ENCODE results near the gene SPATA31D3.
"Not testable (repeated sequence)": the region's sequence is repeated elsewhere in the genome, so short reads cannot be mapped to it uniquely, and the experiment has no call there.

The SPATA31D3 gene

GRCh38 chr9:81980568-81980967, 37.3 kb downstream of the SPATA31D3 start:
- no peak for DNase-seq

GRCh38 chr9:81981883-81982282, 38.6 kb downstream of the SPATA31D3 start:
- DNase-seq: no peak

- DNase-seq: no peak
Measured at GRCh38 chr9:81984928-81985327, 41.6 kb downstream of the SPATA31D3 start.

DNA sequence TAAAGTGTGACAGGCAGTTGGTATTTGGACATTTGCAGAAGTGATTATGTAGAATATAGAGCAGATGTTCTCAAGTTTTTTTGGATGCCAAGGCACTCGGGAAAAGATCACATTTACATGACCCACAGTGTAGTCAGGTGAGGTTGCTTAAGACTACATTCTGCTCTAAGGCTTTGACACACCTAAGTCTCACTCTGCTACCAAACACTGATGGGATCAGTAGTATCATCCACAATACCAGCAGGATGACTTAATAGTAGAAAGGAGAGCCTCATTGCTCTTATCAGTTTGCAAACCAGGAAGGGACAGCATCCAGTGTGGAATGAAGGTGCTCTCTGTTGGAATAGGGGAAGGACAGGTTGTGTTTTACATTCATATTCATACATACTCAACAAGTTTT, 42.8 kb downstream of the SPATA31D3 start:
- no peak for DNase-seq

DNA sequence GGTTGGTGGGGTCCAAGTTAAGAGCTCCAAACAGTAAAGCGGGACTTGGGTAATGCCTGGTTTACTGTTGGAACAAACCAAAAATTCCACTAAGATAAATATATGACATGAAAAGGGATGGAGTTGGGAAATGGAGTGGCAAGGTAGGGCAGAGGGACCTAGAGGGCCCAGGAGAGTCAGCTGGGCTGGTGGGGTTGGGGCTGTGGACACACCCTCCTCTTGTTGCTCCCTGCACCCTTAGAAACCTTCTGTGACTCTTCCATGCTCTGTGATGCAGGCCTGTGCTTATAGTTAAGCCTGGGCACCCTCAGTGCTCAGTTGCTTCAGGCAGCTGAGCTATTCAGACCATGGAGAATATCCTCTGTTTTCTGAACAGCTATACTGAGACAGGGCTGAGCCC, 45.2 kb downstream of the SPATA31D3 start, which contains the start of gene SPATA31D1:
TSS of gene SPATA31D1 (plus strand) at position 301 of the 400 bp plus-strand sequence. CDS start at position 348, 47 bp downstream.
- not testable (repeated sequence) for DNase-seq

DNA sequence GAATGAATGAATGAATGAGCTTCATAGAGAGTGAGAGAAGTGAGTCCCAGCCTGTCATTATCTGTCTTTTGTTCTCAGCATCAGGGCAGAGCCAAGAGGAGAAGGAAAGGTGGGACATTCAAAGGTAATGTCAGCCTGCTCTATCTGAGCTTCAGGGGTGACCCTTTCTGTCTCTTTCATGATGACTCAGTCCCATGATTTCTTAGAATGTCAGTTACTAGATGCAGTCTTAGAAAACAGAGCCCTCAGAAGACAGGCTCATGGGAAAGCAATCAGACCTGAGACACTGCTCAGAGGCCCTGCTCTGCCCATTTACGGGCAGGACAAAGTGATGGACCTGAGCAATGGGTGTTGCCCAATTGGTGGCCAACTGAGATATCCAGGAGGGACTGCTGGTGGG, 46.4 kb downstream of the SPATA31D3 start:
- no peak for DNase-seq

GRCh38 chr9:81993656-81994055, 50.4 kb downstream of the SPATA31D3 start:
- no peak for DNase-seq

Data from activated T-cell treated with anti-CD3 and anti-CD28 coated beads, Interleukin-2, amount 50 U/mL, for 48 hours (primary cell).